Small intestine (tissue), 7 donors: ENCODE data around the gene ATP8B4. TPM values are rescaled to one million over a fixed set of nuclear protein-coding genes. Genes with fewer than 3 reads are reported as not detected.
A peak's percentile ranks its signal among the peaks of the same experiment; 100 is the strongest.

Experiments
- DNase-seq, 2 donors: peaks; one replicate each; pipeline versions ENCODE4 v3.0.0 to v3.0.0-alpha.2; 2013
- FAIRE-seq: peaks from 2 replicates; lab custom pipeline; 2012; peaks lifted over from hg19 to GRCh38; lab: Jason Lieb, UNC
- H3K27ac ChIP-seq, 3 donors: one replicate each; pipeline ENCODE4 v1.5.1; 2013; ENCODE audit warnings: low read length in 2 of 3, mild to moderate bottlenecking in 2 of 3, control low read depth in 1 of 3, inconsistent platforms in 1 of 3, low read depth in 1 of 3, moderate library complexity in 1 of 3
- H3K27me3 ChIP-seq, 3 donors: one replicate each; pipeline ENCODE4 v1.6.1; 2013; ENCODE audit warnings: low read length in 3 of 3, inconsistent platforms in 1 of 3; ENCODE audit not compliant: control insufficient read depth in 3 of 3, insufficient read depth in 3 of 3
- H3K36me3 ChIP-seq, 3 donors: one replicate each; pipeline ENCODE4 v1.6.1; 2013; ENCODE audit warnings: low read length in 3 of 3, inconsistent platforms in 1 of 3, low read depth in 1 of 3, mild to moderate bottlenecking in 1 of 3, moderate library complexity in 1 of 3; ENCODE audit not compliant: control insufficient read depth in 3 of 3, insufficient read depth in 2 of 3
- H3K4me1 ChIP-seq, 3 donors: one replicate each; pipeline ENCODE4 v1.6.1; 2013; ENCODE audit warnings: low read length in 2 of 3, inconsistent platforms in 1 of 3, low read depth in 1 of 3, mild to moderate bottlenecking in 1 of 3, moderate library complexity in 1 of 3; ENCODE audit not compliant: control insufficient read depth in 3 of 3, insufficient read depth in 2 of 3
- H3K4me3 ChIP-seq, 3 donors: one replicate each; pipeline ENCODE4 v1.5.1; 2013; ENCODE audit warnings: low read length in 3 of 3, control low read depth in 1 of 3, inconsistent platforms in 1 of 3, low read depth in 1 of 3, mild to moderate bottlenecking in 1 of 3, moderate library complexity in 1 of 3
- H3K9me3 ChIP-seq, 2 donors: one replicate each; pipeline ENCODE4 v1.6.1; 2013; ENCODE audit warnings: low read depth in 1 of 2, low read length in 1 of 2; ENCODE audit not compliant: control insufficient read depth in 2 of 2, insufficient read depth in 1 of 2
- WGBS, 3 donors: extraction: QIAGEN DNeasy Blood & Tissue Kit; methylation state at CpG; one replicate each; pipeline ENCODE4 v1.1.7; 2013; 5-methylcytosine and 5-hydroxymethylcytosine counted together
- polyA plus RNA-seq, 4 donors: library from polyadenylated mRNA; stranded (reverse) in 3 of 4; unstranded in 1 of 4; fragments of 200-250 nt in 3 of 4; fragments of 120-200 nt in 1 of 4; gene quantifications; one replicate each; pipeline versions ENCODE4 v1.2.1 to v1.2.3, GENCODE V29; 2013
- donor health status: healthy with polysubstance abuse.
- donor health status: control.
- donor health status: control.
- donor health status: Bipolar disorder and iron deficiency.
- donor health status: healthy.

ATP8B4 gene
- polyA plus RNA-seq, 4 donors: 0.45 to 4.9 (median 1.9) TPM

DNA sequence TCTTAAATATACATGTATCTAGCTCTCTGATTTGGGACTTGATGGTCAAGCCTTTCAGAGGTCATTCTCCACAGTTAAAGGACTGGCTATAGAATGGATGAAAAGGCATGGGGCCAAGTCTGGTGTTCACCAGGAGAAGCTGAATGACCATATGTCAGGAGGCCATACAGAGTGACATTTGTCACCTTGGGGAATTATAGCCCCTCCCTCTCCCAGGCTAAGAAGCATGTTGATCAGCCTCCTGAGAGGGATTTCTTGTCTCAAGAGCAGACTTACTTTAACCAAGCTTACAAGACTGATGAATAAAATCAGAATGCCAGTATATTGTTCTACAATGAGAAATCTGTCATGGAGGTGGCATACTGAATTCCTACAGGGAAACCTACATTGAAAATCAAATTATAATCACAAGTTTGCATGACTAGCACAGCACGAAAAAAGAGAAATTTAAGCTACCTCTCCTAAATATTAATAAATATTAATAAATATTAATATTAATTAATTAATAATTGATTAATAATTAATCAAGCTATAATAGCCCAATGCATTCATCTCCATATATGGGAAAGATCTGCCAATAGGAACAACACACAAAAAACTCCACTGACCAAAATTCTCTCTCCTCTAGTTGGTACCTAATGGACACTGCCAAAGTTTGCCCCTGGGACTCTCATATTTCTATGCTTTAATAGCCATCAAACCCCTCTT, 47.3 kb downstream of the ATP8B4 start:
- no peaks in the 10 kb centered on the region for H3K27me3 ChIP-seq
- no peak overlapping the region for H3K27ac ChIP-seq
- peaks cover 0 to 13% (median 0%) of the 10 kb centered on the region in 3 donors for H3K4me1 ChIP-seq
- no peak for FAIRE-seq
- no peak for DNase-seq
- H3K36me3 ChIP-seq: no peaks in the 10 kb centered on the region
- 86 to 97% (median 93%) methylated on average over 1 of the region's 1 CpG for WGBS, 3 donors
- no peaks in the 10 kb centered on the region for H3K9me3 ChIP-seq
- H3K4me3 ChIP-seq: no peak overlapping the region

DNA sequence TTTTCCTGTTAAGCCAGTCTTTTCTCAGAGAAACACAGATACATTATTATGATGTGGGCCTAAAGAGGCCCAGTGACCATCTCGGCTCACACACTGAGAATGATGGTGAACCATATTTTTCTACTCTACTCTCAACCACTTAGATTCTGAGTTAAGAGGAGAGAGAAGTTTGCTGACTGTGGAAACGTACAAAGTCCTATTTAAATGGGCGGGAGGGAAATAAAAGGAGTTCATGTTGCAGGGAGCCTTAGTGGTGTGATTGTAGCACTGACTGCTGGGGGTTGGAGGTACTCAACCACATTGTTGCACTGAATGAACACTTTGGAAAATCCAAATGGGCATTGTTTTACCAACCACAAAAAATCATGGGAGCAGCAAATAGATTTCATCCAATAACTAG, 51.0 kb downstream of the ATP8B4 start:
- peak overlapping the region in 1 of 3 donors; percentile 68 for H3K27ac ChIP-seq
- DNase-seq: peak; percentile 75 to 81
- no peaks in the 10 kb centered on the region for H3K36me3 ChIP-seq
- peaks cover 0 to 20% (median 2%) of the 10 kb centered on the region in 3 donors for H3K4me1 ChIP-seq
- 17 to 70% (median 40%) methylated on average over 3 of the region's 3 CpGs for WGBS, 3 donors
- H3K9me3 ChIP-seq: no peaks in the 10 kb centered on the region
- no peak for FAIRE-seq
- H3K4me3 ChIP-seq: no peak overlapping the region
- no peaks in the 10 kb centered on the region for H3K27me3 ChIP-seq

DNA sequence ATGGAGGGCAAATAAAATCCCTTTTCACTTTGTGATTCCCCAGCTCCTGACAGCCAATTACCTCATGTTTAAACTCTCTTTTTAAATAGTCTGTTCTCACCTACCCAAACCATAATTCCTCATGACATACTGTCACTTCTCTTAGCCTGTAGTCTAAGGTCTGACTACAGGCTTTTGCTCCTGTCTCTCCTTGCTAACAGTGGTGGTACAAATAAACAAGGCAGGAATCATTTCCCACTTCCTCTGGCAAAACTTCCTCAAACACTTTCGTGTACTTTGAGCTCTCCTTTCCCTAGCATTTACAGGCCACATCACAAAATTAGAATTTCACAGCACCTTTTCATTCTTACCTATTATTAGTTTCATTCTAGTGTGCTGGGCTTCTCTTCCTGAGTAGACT, 51.8 kb downstream of the ATP8B4 start:
- FAIRE-seq: no peak
- H3K27me3 ChIP-seq: no peaks in the 10 kb centered on the region
- DNase-seq: peak; percentile 14 to 32
- 3 to 21% (median 15%) methylated on average over 1 of the region's 1 CpG for WGBS, 3 donors
- no peaks in the 10 kb centered on the region for H3K9me3 ChIP-seq
- no peaks in the 10 kb centered on the region for H3K36me3 ChIP-seq
- no peak overlapping the region for H3K4me3 ChIP-seq
- H3K27ac ChIP-seq: peak overlapping the region in 1 of 3 donors; percentile 68
- peaks cover 0 to 23% (median 2%) of the 10 kb centered on the region in 3 donors for H3K4me1 ChIP-seq

DNA sequence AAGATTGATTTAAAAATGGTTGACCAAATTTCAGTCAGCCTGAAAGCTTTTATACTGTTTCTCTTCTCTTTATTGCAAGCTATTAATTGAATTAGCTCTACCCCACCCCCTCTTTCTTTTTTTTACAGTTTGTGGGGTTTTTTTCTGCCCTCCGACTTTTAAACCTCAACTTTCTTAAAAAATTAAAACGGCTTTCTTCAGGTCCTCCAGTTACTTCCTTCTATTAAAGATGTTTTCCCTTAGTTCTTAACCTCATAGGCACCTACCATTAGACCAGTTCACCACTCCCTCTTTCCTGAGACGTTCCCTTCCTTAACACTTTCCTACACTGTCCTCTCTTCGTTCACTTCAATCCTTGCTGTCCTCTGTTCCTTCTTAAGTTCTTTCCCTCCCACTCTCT, 52.4 kb downstream of the ATP8B4 start:
- Histone ChIP-seq H3K9me3 (no peaks in the 10 kb centered on the region), H3K4me3 (no peak overlapping the region), H3K27ac (peak overlapping the region in 1 of 3 donors; percentile 68), H3K36me3 (no peaks in the 10 kb centered on the region), H3K27me3 (no peaks in the 10 kb centered on the region), H3K4me1 (peaks cover 0 to 23% (median 2%) of the 10 kb centered on the region in 3 donors)
- WGBS, 3 donors: 69 to 76% (median 70%) methylated on average over 4 of the region's 4 CpGs
- DNase-seq: no peak
- FAIRE-seq: no peak

DNA sequence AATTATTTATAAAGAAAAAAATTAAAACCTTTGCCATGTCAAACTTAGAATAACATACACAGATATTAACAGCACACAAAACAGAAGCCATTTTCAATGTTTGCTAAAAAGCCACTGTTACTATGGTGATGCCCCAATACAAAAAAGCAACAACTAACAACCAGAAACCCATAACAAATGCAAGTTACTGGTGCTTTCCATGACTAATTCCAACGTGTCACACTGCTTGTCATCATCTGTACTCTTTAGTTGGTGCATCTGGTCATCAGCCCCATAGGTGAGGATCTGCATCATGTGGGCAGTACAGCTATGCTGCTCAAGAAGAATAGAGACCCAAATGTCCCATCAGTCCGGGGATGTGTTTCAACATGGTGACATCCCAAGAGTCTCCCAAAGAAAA, 52.8 kb downstream of the ATP8B4 start:
- FAIRE-seq (no peak), DNase-seq (no peak)
- no peaks in the 10 kb centered on the region for H3K27me3 ChIP-seq
- no peaks in the 10 kb centered on the region for H3K9me3 ChIP-seq
- no peak overlapping the region for H3K27ac ChIP-seq
- 55 to 68% (median 62%) methylated on average over 2 of the region's 2 CpGs for WGBS, 3 donors
- H3K4me3 ChIP-seq: no peak overlapping the region
- peaks cover 0 to 23% (median 2%) of the 10 kb centered on the region in 3 donors for H3K4me1 ChIP-seq
- H3K36me3 ChIP-seq: no peaks in the 10 kb centered on the region

DNA sequence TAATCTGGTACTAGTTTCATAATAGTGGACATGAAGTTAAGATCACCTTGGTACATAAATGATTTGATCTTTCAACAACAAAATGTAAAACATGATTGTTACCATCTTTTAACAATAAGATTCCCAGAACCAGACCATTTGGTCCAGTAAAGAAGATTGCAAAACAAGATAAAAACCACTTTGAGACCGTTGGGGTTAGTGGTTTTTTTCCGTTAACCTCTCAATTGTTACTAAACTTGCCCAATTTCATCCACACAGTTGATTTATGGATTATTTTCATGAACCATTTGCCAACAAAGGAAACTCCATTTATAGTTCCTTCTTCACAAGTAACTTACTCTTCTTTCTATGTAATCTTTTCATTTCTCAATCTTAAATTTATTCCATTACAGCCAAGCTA, 53.8 kb downstream of the ATP8B4 start:
- Histone ChIP-seq H3K27ac (no peak overlapping the region), H3K4me1 (peaks cover 0 to 23% (median 2%) of the 10 kb centered on the region in 3 donors), H3K4me3 (no peak overlapping the region), H3K36me3 (no peaks in the 10 kb centered on the region), H3K9me3 (no peaks in the 10 kb centered on the region), H3K27me3 (no peaks in the 10 kb centered on the region)
- WGBS, 3 donors: 63 to 89% (median 70%) methylated on average over 2 of the region's 2 CpGs
- no peak for DNase-seq
- no peak for FAIRE-seq

DNA sequence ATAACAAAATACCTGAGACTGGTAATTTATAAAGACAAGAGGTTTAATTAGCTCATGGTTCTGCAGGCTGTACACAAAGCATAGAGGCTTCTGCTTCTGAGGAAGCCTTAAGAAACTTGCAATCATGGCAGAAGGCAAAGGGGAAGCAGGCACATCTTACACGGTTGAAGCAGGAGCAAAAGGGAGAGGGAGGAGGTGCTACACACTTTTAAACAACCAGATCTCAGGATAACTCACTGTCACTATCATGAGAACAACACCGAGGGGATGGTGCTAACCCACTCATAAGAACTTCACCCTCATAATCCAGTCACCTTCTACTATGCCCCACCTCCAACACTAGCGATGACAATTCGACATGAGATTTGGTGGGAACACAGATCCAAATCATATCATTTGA, 54.4 kb downstream of the ATP8B4 start:
- Histone ChIP-seq H3K4me1 (peaks cover 0 to 26% (median 2%) of the 10 kb centered on the region in 3 donors), H3K9me3 (no peaks in the 10 kb centered on the region), H3K27me3 (no peaks in the 10 kb centered on the region), H3K4me3 (no peak overlapping the region), H3K36me3 (no peaks in the 10 kb centered on the region), H3K27ac (no peak overlapping the region)
- 73 to 89% (median 81%) methylated on average over 4 of the region's 4 CpGs for WGBS, 3 donors
- DNase-seq: no peak
- no peak for FAIRE-seq

DNA sequence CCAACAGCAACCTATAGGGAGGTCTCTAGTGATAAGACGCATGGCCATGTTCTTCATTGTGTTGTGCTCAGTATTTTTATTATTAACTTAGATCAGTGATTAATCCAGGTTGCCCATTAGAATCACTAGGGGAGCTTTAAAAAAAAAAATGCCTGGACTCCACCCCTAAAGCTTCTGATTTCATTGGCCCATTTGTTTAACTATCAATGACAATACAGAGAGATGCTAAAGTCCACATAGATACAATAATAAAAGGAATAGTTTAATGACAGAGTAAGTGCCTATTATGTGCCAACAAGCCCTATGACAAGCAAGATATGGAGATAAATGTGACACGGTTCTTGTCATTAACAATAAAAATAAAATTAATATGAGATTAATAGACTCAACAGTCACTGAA, 55.8 kb downstream of the ATP8B4 start:
- 19 to 63% (median 40%) methylated on average over 2 of the region's 2 CpGs for WGBS, 3 donors
- Histone ChIP-seq H3K27ac (no peak overlapping the region), H3K4me1 (peaks cover 0 to 29% (median 2%) of the 10 kb centered on the region in 3 donors), H3K4me3 (no peak overlapping the region), H3K27me3 (no peaks in the 10 kb centered on the region), H3K9me3 (no peaks in the 10 kb centered on the region), H3K36me3 (no peaks in the 10 kb centered on the region)
- FAIRE-seq (peak; percentile 71), DNase-seq (peak; percentile 38 to 88)

DNA sequence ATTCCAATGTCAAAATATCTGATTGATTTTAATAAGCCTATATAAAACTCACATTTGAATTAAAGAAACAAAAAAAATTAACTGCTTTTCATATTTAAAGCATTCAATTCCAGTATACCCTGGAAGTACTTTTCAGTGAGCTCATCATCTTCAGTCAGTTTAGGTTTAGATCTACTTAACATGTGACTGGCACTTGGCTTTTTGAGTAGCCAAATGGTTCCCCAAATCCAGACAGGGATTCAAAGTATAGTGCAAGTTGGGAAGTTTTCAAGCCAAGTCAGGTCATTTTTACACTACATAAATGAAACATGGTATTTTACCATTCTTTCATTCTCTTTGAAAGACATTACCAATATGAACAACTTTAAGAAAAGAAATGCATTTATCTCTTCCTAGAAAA, 57.5 kb downstream of the ATP8B4 start:
- DNase-seq: no peak
- H3K27ac ChIP-seq: no peak overlapping the region
- no peak for FAIRE-seq
- H3K36me3 ChIP-seq: no peaks in the 10 kb centered on the region
- H3K27me3 ChIP-seq: no peaks in the 10 kb centered on the region
- no peaks in the 10 kb centered on the region for H3K9me3 ChIP-seq
- H3K4me3 ChIP-seq: no peak overlapping the region
- H3K4me1 ChIP-seq: peaks cover 0 to 15% (median 5%) of the 10 kb centered on the region in 3 donors
